Neural crest cell (in vitro differentiated cells): Measurements from ENCODE around the gene NTM. TPM values are rescaled to one million over a fixed set of nuclear protein-coding genes. Genes with fewer than 3 reads are reported as not detected.

Experiments
- DNase-seq: peaks from one replicate; pipeline ENCODE4 v3.0.0; 2021; ENCODE audit warnings: low read depth, mixed read lengths, low spot score
- H3K27ac Mint-ChIP-seq: one replicate; pipeline ENCODE4 v1.8.0; 2021; ENCODE audit warnings: mild to moderate bottlenecking, mixed read lengths; ENCODE audit not compliant: unreplicated experiment
- H3K27me3 Mint-ChIP-seq: 2 replicates; pipeline ENCODE4 v1.8.0; 2021; ENCODE audit warnings: low read depth, mild to moderate bottlenecking, mixed read lengths
- H3K36me3 Mint-ChIP-seq: 2 replicates; pipeline ENCODE4 v1.8.0; 2021; ENCODE audit warnings: low read depth, mild to moderate bottlenecking, mixed read lengths
- H3K4me1 Mint-ChIP-seq: 2 replicates; pipeline ENCODE4 v1.8.0; 2021; ENCODE audit warnings: mixed read lengths
- H3K4me3 Mint-ChIP-seq: one replicate; pipeline ENCODE4 v1.8.0; 2021; ENCODE audit warnings: mild to moderate bottlenecking, mixed read lengths
- H3K9me3 Mint-ChIP-seq: 2 replicates; pipeline ENCODE4 v1.8.0; 2021; ENCODE audit warnings: mixed read lengths
- CTCF ChIP-seq: fragments of 200-600 bp; sonication (generic); conservative IDR thresholded peaks from 2 replicates; pipeline ENCODE4 v1.5.0; 2021; ENCODE audit warnings: antibody characterized with exemption, mild to moderate bottlenecking
- total RNA-seq: library from RNA; stranded (reverse); gene quantifications from 2 replicates; pipeline ENCODE4 v1.2.1, GENCODE V29; 2021

Gene NTM
- total RNA-seq, 1 donor from 2014 or later = 11.3 TPM

DNA sequence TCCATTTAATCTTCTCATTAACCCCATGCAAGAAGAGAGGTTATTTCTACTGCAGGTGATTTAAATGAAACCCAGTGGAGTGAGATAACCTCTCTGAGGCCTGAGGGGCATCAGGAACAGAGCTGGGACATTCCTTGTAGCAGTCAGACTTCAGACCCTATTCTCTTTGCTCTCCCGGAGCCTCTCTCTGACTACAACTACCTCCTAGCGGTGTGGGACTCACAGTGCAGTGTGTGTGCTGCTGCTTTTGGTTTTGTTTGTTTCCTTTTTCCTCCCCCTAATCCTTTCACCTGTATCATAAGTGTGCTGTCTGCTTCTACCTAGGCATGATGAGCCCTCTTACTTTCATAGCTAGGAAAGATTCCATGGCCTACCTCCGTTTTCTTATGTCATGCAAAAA lies 769.6 kb downstream of the NTM start:
- Mint-ChIP-seq H3K9me3 (no peaks in the 10 kb centered on the region), H3K4me3 (no peak overlapping the region), H3K36me3 (no peaks in the 10 kb centered on the region), H3K4me1 (no peaks in the 10 kb centered on the region), H3K27ac (no peak overlapping the region), H3K27me3 (no peaks in the 10 kb centered on the region)
- no peak for DNase-seq
- peak; percentile 25 for TF ChIP-seq CTCF

- DNase-seq = no peak
- TF ChIP-seq CTCF = no peak
- H3K9me3 Mint-ChIP-seq = no peaks in the 10 kb centered on the region
- H3K27me3 Mint-ChIP-seq = no peaks in the 10 kb centered on the region
- H3K27ac Mint-ChIP-seq = no peak overlapping the region
- no peak overlapping the region for H3K4me3 Mint-ChIP-seq
- no peaks in the 10 kb centered on the region for H3K4me1 Mint-ChIP-seq
- no peaks in the 10 kb centered on the region for H3K36me3 Mint-ChIP-seq
Measured at GRCh38 chr11:132142121-132142520, 771.7 kb downstream of the NTM start.

- Mint-ChIP-seq H3K27me3 (no peaks in the 10 kb centered on the region), H3K27ac (no peak overlapping the region), H3K9me3 (no peaks in the 10 kb centered on the region), H3K36me3 (no peaks in the 10 kb centered on the region), H3K4me3 (no peak overlapping the region), H3K4me1 (no peaks in the 10 kb centered on the region)
- TF ChIP-seq CTCF = no peak
- no peak for DNase-seq
Measured at GRCh38 chr11:132142554-132142953, 772.1 kb downstream of the NTM start.

- no peak for DNase-seq
- no peaks in the 10 kb centered on the region for H3K4me1 Mint-ChIP-seq
- H3K9me3 Mint-ChIP-seq = no peaks in the 10 kb centered on the region
- H3K27ac Mint-ChIP-seq = no peak overlapping the region
- no peaks in the 10 kb centered on the region for H3K27me3 Mint-ChIP-seq
- no peak overlapping the region for H3K4me3 Mint-ChIP-seq
- no peak for TF ChIP-seq CTCF
- no peaks in the 10 kb centered on the region for H3K36me3 Mint-ChIP-seq
Measured at GRCh38 chr11:132147464-132147863, 777.0 kb downstream of the NTM start.

GRCh38 chr11:132154781-132155180 lies 784.4 kb downstream of the NTM start:
- no peaks in the 10 kb centered on the region for H3K27me3 Mint-ChIP-seq
- TF ChIP-seq CTCF = no peak
- no peaks in the 10 kb centered on the region for H3K36me3 Mint-ChIP-seq
- no peak for DNase-seq
- no peaks in the 10 kb centered on the region for H3K9me3 Mint-ChIP-seq
- no peak overlapping the region for H3K4me3 Mint-ChIP-seq
- peaks cover 11% of the 10 kb centered on the region for H3K4me1 Mint-ChIP-seq
- no peak overlapping the region for H3K27ac Mint-ChIP-seq

DNA sequence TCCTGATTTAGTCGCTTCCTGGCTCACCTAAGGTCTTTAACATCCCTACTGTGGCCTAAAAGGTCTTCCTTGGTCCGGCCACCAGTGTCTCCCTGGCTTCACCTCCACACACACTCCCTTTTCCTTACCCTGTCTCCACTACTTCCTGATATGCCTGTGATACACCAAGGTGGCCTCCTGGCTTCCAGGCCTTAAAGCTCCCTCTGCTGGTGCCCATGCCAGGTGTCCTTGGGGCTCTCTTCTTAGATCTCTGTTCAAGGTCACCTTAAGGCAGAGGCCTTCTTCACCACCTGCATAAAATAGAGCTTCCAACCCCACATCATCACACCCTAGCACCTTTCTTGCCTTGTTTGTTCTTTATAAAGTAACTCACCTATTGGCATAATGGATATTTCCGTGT lies 787.7 kb downstream of the NTM start:
- H3K4me1 Mint-ChIP-seq = peaks cover 11% of the 10 kb centered on the region
- H3K27me3 Mint-ChIP-seq = no peaks in the 10 kb centered on the region
- H3K4me3 Mint-ChIP-seq = no peak overlapping the region
- no peaks in the 10 kb centered on the region for H3K36me3 Mint-ChIP-seq
- no peak for DNase-seq
- no peaks in the 10 kb centered on the region for H3K9me3 Mint-ChIP-seq
- H3K27ac Mint-ChIP-seq = no peak overlapping the region
- peak; percentile 40 for TF ChIP-seq CTCF
